ENCODE measurements around the gene ATXN7L1.

ATXN7L1 gene

DNA sequence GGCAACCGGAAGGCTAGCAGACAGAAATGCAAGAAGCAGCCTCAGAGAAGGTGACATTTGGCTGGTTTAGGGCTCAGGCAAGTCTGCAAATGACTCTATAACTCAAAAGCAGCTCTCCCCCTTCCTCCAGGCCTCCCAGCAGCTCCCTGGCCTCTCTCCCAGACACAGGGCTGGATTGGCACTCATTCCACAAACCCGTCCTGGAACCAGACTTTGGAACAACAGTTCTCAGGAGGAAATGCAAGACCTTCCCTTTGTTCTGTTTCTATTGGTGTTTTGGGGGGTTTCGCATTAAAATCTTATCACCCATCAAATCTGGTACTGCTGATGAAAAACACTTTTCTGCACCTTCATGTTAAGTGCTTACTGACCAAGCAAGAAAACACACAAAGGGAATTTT lies 254.8 kb downstream of the ATXN7L1 start:
- no peak overlapping the region for H3K27ac ChIP-seq
- H3K4me3 ChIP-seq (ENCODE audit: low read depth in 1 of 2, low read length in 1 of 2): no peak overlapping the region
- TF ChIP-seq, protein P1, sequence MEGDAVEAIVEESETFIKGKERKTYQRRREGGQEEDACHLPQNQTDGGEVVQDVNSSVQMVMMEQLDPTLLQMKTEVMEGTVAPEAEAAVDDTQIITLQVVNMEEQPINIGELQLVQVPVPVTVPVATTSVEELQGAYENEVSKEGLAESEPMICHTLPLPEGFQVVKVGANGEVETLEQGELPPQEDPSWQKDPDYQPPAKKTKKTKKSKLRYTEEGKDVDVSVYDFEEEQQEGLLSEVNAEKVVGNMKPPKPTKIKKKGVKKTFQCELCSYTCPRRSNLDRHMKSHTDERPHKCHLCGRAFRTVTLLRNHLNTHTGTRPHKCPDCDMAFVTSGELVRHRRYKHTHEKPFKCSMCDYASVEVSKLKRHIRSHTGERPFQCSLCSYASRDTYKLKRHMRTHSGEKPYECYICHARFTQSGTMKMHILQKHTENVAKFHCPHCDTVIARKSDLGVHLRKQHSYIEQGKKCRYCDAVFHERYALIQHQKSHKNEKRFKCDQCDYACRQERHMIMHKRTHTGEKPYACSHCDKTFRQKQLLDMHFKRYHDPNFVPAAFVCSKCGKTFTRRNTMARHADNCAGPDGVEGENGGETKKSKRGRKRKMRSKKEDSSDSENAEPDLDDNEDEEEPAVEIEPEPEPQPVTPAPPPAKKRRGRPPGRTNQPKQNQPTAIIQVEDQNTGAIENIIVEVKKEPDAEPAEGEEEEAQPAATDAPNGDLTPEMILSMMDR (IDR thresholded peaks at IDR 0.05): no peak
- no peaks in the 10 kb centered on the region for H3K27me3 ChIP-seq
- H3K9me3 ChIP-seq: no peaks in the 10 kb centered on the region
- H3K4me1 ChIP-seq (ENCODE audit: control insufficient read depth in 1 of 2, insufficient read depth in 1 of 2, low read depth in 1 of 2, low read length in 1 of 2): no peaks in the 10 kb centered on the region
- H3K36me3 ChIP-seq: peaks cover 93% of the 10 kb centered on the region

DNA sequence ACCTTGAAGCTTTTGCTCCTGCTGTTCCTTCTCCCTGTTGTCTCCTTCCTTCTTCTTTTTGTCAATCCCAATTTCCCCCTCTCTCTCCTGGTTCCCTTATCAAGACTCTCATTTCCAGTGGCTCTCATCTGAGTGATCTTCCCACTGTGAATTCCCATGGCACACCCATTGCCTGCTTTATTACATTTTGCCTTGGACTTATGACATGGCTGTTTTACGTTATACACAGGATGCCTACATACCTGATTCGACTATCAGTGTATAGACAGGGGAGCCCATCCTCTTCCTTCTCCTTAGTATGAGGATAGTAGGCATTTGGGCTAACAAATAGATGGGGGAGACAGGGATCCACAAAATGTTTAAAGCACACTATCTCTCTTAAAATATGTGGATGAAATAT lies 255.2 kb downstream of the ATXN7L1 start:
- no peak overlapping the region for H3K27ac ChIP-seq
- TF ChIP-seq, protein P1 (IDR thresholded peaks at IDR 0.05): no peak
- no peaks in the 10 kb centered on the region for H3K4me1 ChIP-seq (ENCODE audit: control insufficient read depth in 1 of 2, insufficient read depth in 1 of 2, low read depth in 1 of 2, low read length in 1 of 2)
- H3K27me3 ChIP-seq: no peaks in the 10 kb centered on the region
- H3K4me3 ChIP-seq (ENCODE audit: low read depth in 1 of 2, low read length in 1 of 2): no peak overlapping the region
- H3K9me3 ChIP-seq: no peaks in the 10 kb centered on the region
- H3K36me3 ChIP-seq: peaks cover 93% of the 10 kb centered on the region

DNA sequence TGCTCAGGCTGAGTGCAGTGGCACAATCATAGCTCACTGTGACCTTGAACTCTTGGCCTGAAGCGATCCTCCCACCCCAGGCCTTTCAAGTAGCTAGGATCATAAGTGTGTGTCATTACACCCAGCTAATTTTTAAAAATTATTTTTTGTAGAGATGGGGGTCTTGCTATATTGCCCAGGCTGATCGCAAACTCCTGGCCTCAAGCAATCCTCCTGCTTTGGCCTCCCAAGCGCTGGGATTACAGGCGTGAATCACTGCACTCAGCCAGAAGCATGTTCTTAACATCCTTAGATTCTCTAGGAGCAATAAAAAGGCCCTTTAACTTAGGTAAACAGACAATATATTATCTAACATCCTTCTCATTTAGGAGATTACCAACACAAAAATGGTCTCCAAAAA lies 256.8 kb downstream of the ATXN7L1 start:
- Histone ChIP-seq H3K27me3 (no peaks in the 10 kb centered on the region), H3K9me3 (no peaks in the 10 kb centered on the region), H3K36me3 (peaks cover 95% of the 10 kb centered on the region), H3K27ac (no peak overlapping the region), H3K4me1 (ENCODE audit: control insufficient read depth in 1 of 2, insufficient read depth in 1 of 2, low read depth in 1 of 2, low read length in 1 of 2) (no peaks in the 10 kb centered on the region), H3K4me3 (ENCODE audit: low read depth in 1 of 2, low read length in 1 of 2) (no peak overlapping the region)
- TF ChIP-seq, protein P1 (IDR thresholded peaks at IDR 0.05): no peak

DNA sequence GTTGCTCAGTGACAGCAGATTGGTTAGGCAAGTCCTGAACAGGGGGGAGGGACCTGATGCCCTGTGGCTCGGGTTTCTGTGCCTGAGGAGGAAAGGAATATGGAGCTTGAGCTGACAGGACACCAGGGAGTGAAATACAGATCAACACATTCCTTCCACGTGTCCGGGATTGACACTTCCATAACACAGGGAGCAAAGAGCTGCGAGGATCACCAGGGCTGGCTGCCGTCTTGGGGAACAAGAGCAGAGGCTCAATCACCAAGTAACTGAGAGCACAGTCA lies 258.4 kb downstream of the ATXN7L1 start:
- Histone ChIP-seq H3K27me3 (no peaks in the 10 kb centered on the region), H3K27ac (no peak overlapping the region), H3K4me1 (ENCODE audit: control insufficient read depth in 1 of 2, insufficient read depth in 1 of 2, low read depth in 1 of 2, low read length in 1 of 2) (no peaks in the 10 kb centered on the region), H3K4me3 (ENCODE audit: low read depth in 1 of 2, low read length in 1 of 2) (no peak overlapping the region), H3K9me3 (no peaks in the 10 kb centered on the region), H3K36me3 (peaks cover 96% of the 10 kb centered on the region)
- TF ChIP-seq, protein P1 (IDR thresholded peaks at IDR 0.05): no peak

DNA sequence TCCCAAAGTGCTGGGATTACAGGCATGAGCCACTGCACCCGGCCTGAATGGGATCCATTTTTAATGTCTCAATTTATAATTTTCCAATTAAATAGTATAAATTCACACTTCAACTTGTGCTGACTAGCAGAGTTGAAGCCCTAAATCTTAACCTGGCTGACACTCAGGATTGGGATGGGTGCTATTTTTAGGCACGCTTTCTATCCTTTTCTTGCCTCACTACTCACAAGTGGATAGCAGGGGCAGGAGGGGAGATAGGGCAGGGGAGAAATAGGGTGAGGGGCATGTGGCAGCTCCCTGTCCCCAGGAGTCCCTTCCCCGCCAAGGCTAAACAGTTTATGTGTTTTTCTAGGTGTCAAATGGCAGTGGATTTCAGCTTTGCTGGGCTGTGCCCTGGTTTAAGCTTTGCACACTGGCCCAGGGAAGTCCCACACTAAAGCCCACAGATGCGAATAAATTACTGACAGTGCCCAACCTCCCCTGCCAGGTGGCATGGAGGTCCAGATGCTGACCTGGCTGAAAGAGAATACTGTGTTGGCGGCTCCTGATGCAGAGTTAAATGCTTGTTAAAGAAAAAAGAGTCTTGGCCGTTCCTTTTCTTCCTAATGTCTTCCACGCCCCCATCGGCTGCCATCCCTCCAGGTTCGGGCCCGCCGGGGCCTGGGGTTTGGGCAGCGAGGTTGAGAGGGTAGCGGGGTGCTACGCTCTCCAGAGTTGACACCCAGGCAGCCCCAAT lies 259.0 kb downstream of the ATXN7L1 start:
- Histone ChIP-seq H3K4me1 (ENCODE audit: control insufficient read depth in 1 of 2, insufficient read depth in 1 of 2, low read depth in 1 of 2, low read length in 1 of 2) (no peaks in the 10 kb centered on the region), H3K9me3 (no peaks in the 10 kb centered on the region), H3K4me3 (ENCODE audit: low read depth in 1 of 2, low read length in 1 of 2) (no peak overlapping the region), H3K36me3 (peaks cover 96% of the 10 kb centered on the region), H3K27ac (no peak overlapping the region), H3K27me3 (no peaks in the 10 kb centered on the region)
- TF ChIP-seq, protein P1 (IDR thresholded peaks at IDR 0.05): no peak
